ENCODE data around the gene ONECUT1. TPM values are rescaled to one million over a fixed set of nuclear protein-coding genes. Genes with fewer than 3 reads are reported as not detected.

The ONECUT1 gene
- total and polyA plus RNA-seq, 10 of the 15 experiments (the other 5 are each of a cell fraction or from before 2014, with no cell fraction given): 0.28 TPM; not detected in 9

- TF ChIP-seq RUNX3 (IDR thresholded peaks at IDR 0.05; ENCODE audit: low read length): no peak
- TF ChIP-seq HCFC1 (IDR thresholded peaks at IDR 0.05; ENCODE audit: low read length): no peak
- no peak for TF ChIP-seq BRCA1 (IDR thresholded peaks at IDR 0.05; ENCODE audit: low read depth, low read length)
- TF ChIP-seq NFXL1 (IDR thresholded peaks at IDR 0.05; ENCODE audit: borderline replicate concordance): no peak
- no peak for TF ChIP-seq IRF3 (IDR thresholded peaks at IDR 0.05)
- no peak for TF ChIP-seq NFIC (IDR thresholded peaks at IDR 0.05; ENCODE audit: low read depth, low read length)
- no peak for TF ChIP-seq FOXK2 (IDR thresholded peaks at IDR 0.05)
- TF ChIP-seq BACH1 (IDR thresholded peaks at IDR 0.05; ENCODE audit: borderline replicate concordance): no peak
- TF ChIP-seq NR2F1 (conservative IDR thresholded peaks at IDR 0.05): no peak
Measured at GRCh38 chr15:52738311-52738710, 51.8 kb downstream of the ONECUT1 start (continued).

GRCh38 chr15:52737720-52738119 is 52.4 kb downstream of the ONECUT1 start:
- no peaks in the 10 kb centered on the region for H3K27me3 ChIP-seq (replicated peaks in 1 of 2; ENCODE audit: control insufficient read depth in 2 of 2, insufficient read depth in 2 of 2, low read length in 1 of 2)
- in situ Hi-C loops (cut with MboI) (no loop called here), intact Hi-C loops (cut with micrococcal nuclease; ENCODE audit: unreplicated experiment) (loop anchor here (10.0 kb wide), 1 partner anchor 553 kb away; no protein-coding TSS in a partner anchor)
- H3K27ac ChIP-seq (ENCODE audit: control insufficient read depth, insufficient read depth): no peak overlapping the region
- no TSS peak for BruUV-seq (replicated peaks)
- no peaks in the 10 kb centered on the region for H4K20me1 ChIP-seq (ENCODE audit: control insufficient read depth, insufficient read depth)
- H3K4me2 ChIP-seq (ENCODE audit: control insufficient read depth, insufficient read depth): no peak overlapping the region
- ChIA-PET RAD21 (ENCODE audit: unreplicated experiment) (interaction anchor here (1.4 to 1.9 kb wide), 3 partner anchors 406 to 480 kb away, joined by 5 to 7 read pairs (median 6); no protein-coding TSS in a partner anchor), POLR2A (interaction anchor here (0.5 kb wide), 1 partner anchor 844 kb away, joined by 3 read pairs; no protein-coding TSS in a partner anchor), SMC1A (ENCODE audit: uncharacterized antibody, unreplicated experiment) (interaction anchor here (1.0 to 1.7 kb wide), 5 partner anchors 28 to 484 kb away, joined by 3 to 5 read pairs (median 5); no protein-coding TSS in a partner anchor), CTCF (interaction anchor here (0.7 to 1.9 kb wide), 8 partner anchors 24 to 959 kb away, joined by 3 to 13 read pairs (median 4); no protein-coding TSS in a partner anchor)
- H3K4me3 ChIP-seq: no peak overlapping the region
- no peak overlapping the region for H3K9ac ChIP-seq (ENCODE audit: control insufficient read depth, insufficient read depth, low read length)
- 58% methylated on average over 3 of the region's 3 CpGs for WGBS (ENCODE audit: insufficient coverage, insufficient replicate concordance, low lambda C conversion rate, missing lambda C conversion rate)
- H2AFZ ChIP-seq (ENCODE audit: control insufficient read depth, low read depth, low read length): no peak overlapping the region
- no peaks in the 10 kb centered on the region for H3K9me3 ChIP-seq (replicated peaks; ENCODE audit: control insufficient read depth, insufficient read depth, low read length)
- TF ChIP-seq ZNF592 (IDR thresholded peaks at IDR 0.05): no peak
- TF ChIP-seq RCOR1 (conservative IDR thresholded peaks at IDR 0.05; ENCODE audit: low read depth, low read length): no peak
- FAIRE-seq: no peak
- no peaks in the 10 kb centered on the region for H3K36me3 ChIP-seq (ENCODE audit: control insufficient read depth in 2 of 2, insufficient read depth in 2 of 2, low read length in 1 of 2)
- H3K79me2 ChIP-seq (ENCODE audit: control insufficient read depth, insufficient read depth, low read length): no peaks in the 10 kb centered on the region
- no peaks in the 10 kb centered on the region for H3K4me1 ChIP-seq (ENCODE audit: control insufficient read depth, insufficient read depth, low read length)
- ATAC-seq: no peak
- DNase-seq (ENCODE audit: low read depth, low spot score): no peak
